PC-9 (cell line): Measurements from ENCODE around the gene NAT9. TPM values are rescaled to one million over a fixed set of nuclear protein-coding genes. Genes with fewer than 3 reads are reported as not detected.

ENCODE experiments used
- BruUV-seq: library from RNA; stranded (reverse); fragments of 400-500 nt; replicated peaks from 2 replicates; lab custom pipeline; 2021; lab: Mats Ljungman, UMichigan
- CTCF ChIA-PET: fragments of 300-600 bp; sonication (Branson Sonifier 250); formaldehyde crosslinking; loops from one replicate; lab custom pipeline; 2022; ENCODE audit warnings: antibody characterized with exemption; lab: Charles Lee
- POLR2A ChIA-PET: fragments of 300-600 bp; sonication (Branson Sonifier 250); formaldehyde crosslinking; loops from one replicate; lab custom pipeline; 2022; ENCODE audit warnings: antibody characterized with exemption; ENCODE audit not compliant: unreplicated experiment; lab: Charles Lee
- DNase-seq, 2 experiments: peaks; one replicate each; pipeline versions ENCODE4 v3.0.0 to v3.0.0-alpha.2; 2015 to 2022; ENCODE audit warnings: mixed read lengths in 1 of 2
- H2AFZ ChIP-seq: fragments of 200-600 bp; sonication (generic); 2 replicates; pipeline ENCODE4 v1.8.1; 2017; ENCODE audit warnings: antibody characterized with exemption
- H3F3A ChIP-seq: fragments of 200-600 bp; sonication (generic); 2 replicates; pipeline ENCODE4 v1.8.1; 2017; ENCODE audit warnings: antibody characterized with exemption, mild to moderate bottlenecking, low read depth; ENCODE audit not compliant: insufficient read depth
- H3K27ac ChIP-seq: fragments of 200-600 bp; sonication (generic); 2 replicates; pipeline ENCODE4 v1.6.1; 2016; ENCODE audit warnings: mixed run types
- H3K27me3 ChIP-seq: fragments of 200-600 bp; sonication (generic); 2 replicates; pipeline ENCODE4 v1.6.1; 2016; ENCODE audit warnings: low read depth, mixed run types; ENCODE audit not compliant: insufficient read depth
- H3K36me3 ChIP-seq: fragments of 200-600 bp; sonication (generic); 2 replicates; pipeline ENCODE4 v1.6.1; 2016; ENCODE audit warnings: low read depth, mixed run types
- H3K4me1 ChIP-seq: fragments of 200-600 bp; sonication (generic); replicated peaks from 2 replicates; pipeline ENCODE4 v1.6.1; 2016; ENCODE audit warnings: mixed run types; ENCODE audit not compliant: insufficient read depth
- H3K4me2 ChIP-seq: fragments of 200-600 bp; sonication (generic); 2 replicates; pipeline ENCODE4 v1.6.1; 2017; ENCODE audit warnings: mixed run types
- H3K4me3 ChIP-seq: fragments of 200-600 bp; sonication (generic); 2 replicates; pipeline ENCODE4 v1.6.1; 2016; ENCODE audit warnings: mixed run types
- H3K79me2 ChIP-seq: fragments of 200-600 bp; sonication (generic); 2 replicates; pipeline ENCODE4 v1.6.1; 2017; ENCODE audit warnings: low read depth, mixed run types
- H3K9me2 ChIP-seq: fragments of 200-600 bp; sonication (generic); 2 replicates; pipeline ENCODE4 v1.8.1; 2017; ENCODE audit warnings: mild to moderate bottlenecking; ENCODE audit not compliant: insufficient read depth
- H3K9me3 ChIP-seq: fragments of 200-600 bp; sonication (generic); 2 replicates; pipeline ENCODE4 v1.8.1; 2016; ENCODE audit warnings: low read depth; ENCODE audit not compliant: insufficient read depth
- H4K20me1 ChIP-seq: fragments of 200-600 bp; sonication (generic); 2 replicates; pipeline ENCODE4 v1.8.1; 2017; ENCODE audit not compliant: insufficient read depth
- CTCF ChIP-seq: fragments of 200-600 bp; sonication (generic); conservative IDR thresholded peaks from 2 replicates; pipeline ENCODE4 v1.6.1; 2017; ENCODE audit warnings: mixed run types, antibody characterized with exemption, mild to moderate bottlenecking, moderate library complexity
- EZH2 ChIP-seq: fragments of 200-600 bp; sonication (generic); IDR thresholded peaks from 2 replicates; pipeline ENCODE4 v1.8.0; 2017; ENCODE audit warnings: antibody characterized with exemption, low read depth
- intact Hi-C: fragments of 100-400 bp; cut with micrococcal nuclease; formaldehyde crosslinking; loops from one replicate; pipeline ENCODE4 v1.10.0; 2022; ENCODE audit not compliant: unreplicated experiment
- total RNA-seq: library from RNA; stranded (reverse); gene quantifications from 2 replicates; pipeline ENCODE4 v1.2.3, GENCODE V29; 2021

Gene NAT9
- total RNA-seq, 1 experiment from 2014 or later: 31.5 TPM

DNA sequence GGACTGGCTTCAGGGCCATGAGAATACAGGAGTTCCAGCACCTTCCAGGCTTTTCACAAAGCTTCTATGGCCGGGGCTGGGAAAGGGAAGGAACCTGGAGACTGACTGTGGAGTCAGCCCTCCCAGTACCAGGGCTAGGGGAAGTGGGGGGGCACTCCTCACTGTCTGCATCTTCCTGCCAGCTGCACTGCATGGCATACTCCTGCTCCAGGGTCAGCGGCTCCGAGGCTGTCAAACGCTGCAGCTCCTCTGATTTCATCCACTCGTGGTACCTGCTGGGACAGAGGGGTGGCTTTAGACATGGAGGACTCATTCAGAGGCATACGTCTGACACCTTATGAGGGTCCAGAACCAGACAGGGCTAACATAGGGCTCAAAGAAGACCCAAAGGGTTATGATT lies 2.7 kb downstream of the NAT9 start:
- ChIA-PET POLR2A (no interaction called here), CTCF (no interaction called here)
- Histone ChIP-seq H3K9me2 (no peaks in the 10 kb centered on the region), H3F3A (peaks cover 30% of the 10 kb centered on the region; the same call in 1 of the 2 replicates), H4K20me1 (peaks cover 21% of the 10 kb centered on the region), H3K27ac (no peak overlapping the region), H2AFZ (no peak overlapping the region), H3K79me2 (peaks cover 24% of the 10 kb centered on the region), H3K9me3 (no peaks in the 10 kb centered on the region), H3K4me3 (no peak overlapping the region), H3K36me3 (0 out of 2 replicates have a peak, but pooled peaks cover 5% of the 10 kb centered on the region), H3K27me3 (no peaks in the 10 kb centered on the region), H3K4me2 (no peak overlapping the region), H3K4me1 (peaks cover 27% of the 10 kb centered on the region)
- BruUV-seq: no TSS peak
- no peak for DNase-seq
- intact Hi-C loops: loop anchor here (10.0 kb wide), 1 partner anchor 181 kb away; no protein-coding TSS in a partner anchor
- TF ChIP-seq CTCF (no peak), EZH2 (no peak)

- TF ChIP-seq CTCF: no peak
- TF ChIP-seq EZH2: no peak
- no peak for DNase-seq
- Histone ChIP-seq H3K27me3 (no peaks in the 10 kb centered on the region), H3F3A (peaks cover 32% of the 10 kb centered on the region; the same call in 1 of the 2 replicates), H3K27ac (no peak overlapping the region), H3K9me3 (no peaks in the 10 kb centered on the region), H3K79me2 (peaks cover 20% of the 10 kb centered on the region), H3K4me1 (peaks cover 22% of the 10 kb centered on the region), H3K4me2 (no peak overlapping the region), H3K9me2 (no peaks in the 10 kb centered on the region), H3K36me3 (0 out of 2 replicates have a peak, but pooled peaks cover 5% of the 10 kb centered on the region), H2AFZ (no peak overlapping the region), H3K4me3 (no peak overlapping the region), H4K20me1 (peaks cover 21% of the 10 kb centered on the region)
- CTCF ChIA-PET: interaction anchor here (1.2 kb wide), 2 partner anchors 12 to 28 kb away, joined by 3 to 4 read pairs; no protein-coding TSS in a partner anchor
- intact Hi-C loops: loop anchor here (10.0 kb wide), 1 partner anchor 183 kb away; no protein-coding TSS in a partner anchor
- BruUV-seq: no TSS peak
- POLR2A ChIA-PET: no interaction called here
These were observed 4.1 kb downstream of the NAT9 start for GRCh38 chr17:74772053-74772452.

DNA sequence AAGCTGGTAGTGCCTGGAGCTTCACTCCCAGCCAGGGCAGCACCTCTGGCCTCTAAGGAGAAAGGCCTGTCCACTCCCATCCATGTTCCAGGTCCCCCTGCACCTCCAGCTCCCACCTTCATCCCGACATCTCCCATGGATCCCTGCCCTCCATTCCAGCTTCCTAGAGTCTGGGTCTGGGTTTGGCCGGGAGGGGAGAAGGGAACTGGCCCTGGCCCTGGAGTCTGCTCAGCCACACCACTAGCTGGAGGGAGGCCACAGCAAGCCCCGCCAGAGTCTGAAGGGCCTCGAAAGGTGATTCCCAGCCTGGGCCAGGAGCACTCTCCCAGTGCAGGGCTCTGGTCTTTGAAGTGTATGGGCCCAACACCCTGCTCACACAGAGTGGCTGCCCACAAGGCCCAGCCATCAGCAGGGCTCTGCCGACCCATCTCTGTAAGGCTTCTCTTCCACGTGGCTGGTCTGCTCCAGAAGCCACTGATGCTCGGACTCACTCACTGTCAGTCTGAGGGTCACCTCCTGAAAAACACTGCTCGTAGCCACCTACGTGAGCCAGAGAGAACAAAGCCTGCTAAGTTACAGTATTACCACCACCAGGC lies 4.7 kb downstream of the NAT9 start:
- Histone ChIP-seq H2AFZ (no peak overlapping the region), H3K79me2 (peaks cover 15% of the 10 kb centered on the region), H3K27me3 (no peaks in the 10 kb centered on the region), H3K9me3 (no peaks in the 10 kb centered on the region), H3K36me3 (0 out of 2 replicates have a peak, but pooled peaks cover 5% of the 10 kb centered on the region), H3K27ac (no peak overlapping the region), H3K4me3 (no peak overlapping the region), H3K4me2 (no peak overlapping the region), H4K20me1 (peaks cover 21% of the 10 kb centered on the region), H3F3A (peaks cover 32% of the 10 kb centered on the region; the same call in 1 of the 2 replicates), H3K4me1 (peaks cover 19% of the 10 kb centered on the region), H3K9me2 (no peaks in the 10 kb centered on the region)
- POLR2A ChIA-PET: no interaction called here
- intact Hi-C loops: loop anchor here (2.0 to 10.0 kb wide), 2 partner anchors 183 to 205 kb away; partner anchors contain the start of gene CD300H
- BruUV-seq: no TSS peak
- TF ChIP-seq CTCF (no peak), EZH2 (no peak)
- DNase-seq: no peak
- CTCF ChIA-PET: interaction anchor here (0.6 to 1.6 kb wide), 6 partner anchors 11 to 114 kb away, joined by 3 to 12 read pairs (median 4); no protein-coding TSS in a partner anchor
